ENCODE measurements around the gene NOBOX. TPM values are rescaled to one million over a fixed set of nuclear protein-coding genes. Genes with fewer than 3 reads are reported as not detected.

Gene NOBOX
- total RNA-seq: not detected in 2 replicates

DNA sequence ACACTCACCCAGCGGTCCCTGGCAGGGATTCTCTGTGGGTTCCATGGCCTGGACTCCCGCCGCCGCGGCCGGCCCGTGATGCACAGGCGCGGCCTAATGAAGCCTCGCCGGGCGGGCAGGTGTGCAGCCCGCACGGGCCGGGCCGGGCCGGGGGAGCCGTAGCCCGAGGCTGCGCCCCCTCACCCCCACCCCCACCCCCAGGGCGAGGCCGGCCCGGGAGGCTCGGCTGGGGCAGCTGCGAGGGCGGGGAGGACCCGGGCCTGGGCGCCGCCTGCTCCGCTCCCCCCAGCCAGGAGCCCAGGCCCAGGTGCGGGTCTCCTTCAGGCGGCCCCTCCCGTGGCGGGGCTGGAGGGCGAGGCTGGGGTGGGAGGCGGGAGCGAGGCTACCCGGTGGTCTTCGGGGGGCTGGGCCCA lies at the start of gene NOBOX:
NOBOX (minus strand) TSS at position 45 of the 413 bp plus-strand sequence.

DNA sequence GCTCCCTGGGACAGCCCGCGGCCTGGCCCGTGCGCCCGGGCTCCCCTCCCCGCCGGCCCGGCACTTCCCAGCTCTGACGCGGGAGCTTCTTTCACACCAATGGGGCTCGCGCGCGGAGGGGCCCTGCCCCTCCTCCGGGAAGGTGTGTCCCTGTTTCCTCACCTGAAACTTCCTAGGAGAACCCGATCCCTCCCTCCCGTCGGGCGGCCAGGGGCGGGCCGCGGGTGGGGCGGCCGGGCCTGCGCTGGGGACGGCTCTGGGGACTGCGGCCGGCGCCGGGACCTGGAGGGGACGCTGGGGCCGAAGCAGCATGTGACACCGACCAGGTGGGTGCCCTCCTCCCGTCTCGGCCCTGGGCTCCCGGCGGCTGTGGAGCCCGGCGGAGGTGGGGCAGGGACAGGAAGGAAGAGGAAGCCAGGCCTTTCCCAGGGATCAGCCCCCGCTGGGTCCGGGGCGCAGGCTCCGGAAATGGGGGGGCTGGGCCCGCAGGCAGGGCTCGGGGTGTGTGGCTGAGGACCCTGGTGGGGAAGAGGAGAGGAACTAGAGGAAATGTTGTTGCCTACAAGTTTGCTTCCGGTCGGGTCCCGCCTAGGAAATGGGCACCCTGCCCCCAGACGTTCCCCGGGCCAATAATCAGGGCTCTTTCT lies 48.2 kb downstream of the NOBOX start, which contains the start of gene ARHGEF5:
ARHGEF5 (plus strand) TSS at position 227 of the 647 bp plus-strand sequence. CDS start 7,268 bp downstream, outside the sequence.

Small RNA genes lying within 50 kb of the gene (small RNA-seq; reads per million reads assigned to genes)
- gene RNU6ATAC40P (ENCODE audit: low replicate concordance): not detected

Other genes starting within 250 kb of the NOBOX start
- gene CTAGE4, start 220.2 kb downstream of the NOBOX start, total RNA-seq: 0.86 and 0.88 TPM in 2 replicates
- 0.66 and 1.1 TPM in 2 replicates for gene ARHGEF35, start 207.9 kb downstream of the NOBOX start, total RNA-seq
- not detected in 2 replicates for gene OR2A42, start 164.1 kb downstream of the NOBOX start, total RNA-seq
- 0.22 and 0.57 TPM in 2 replicates for gene OR2A7, start 138.9 kb downstream of the NOBOX start, total RNA-seq
- under 0.01 TPM in 2 replicates for gene CTAGE8, start 134.4 kb downstream of the NOBOX start, total RNA-seq
- gene OR2A1, start 91.3 kb downstream of the NOBOX start, total RNA-seq: 0.14 TPM in 1 of 2 replicates, not detected in the other
- 2.2 and 3.1 TPM in 2 replicates for gene ARHGEF5, start 48.3 kb downstream of the NOBOX start, total RNA-seq